ENCODE measurements around the gene MYEOV. TPM values are rescaled to one million over a fixed set of nuclear protein-coding genes. Genes with fewer than 3 reads are reported as not detected.

Gene MYEOV
- total RNA-seq = 0.87 TPM in 1 of 3 replicates, not detected in the others
- long read RNA-seq = 0 reads

- no peak within 1 kb of the TSS for H3K4me3 Mint-ChIP-seq (ENCODE audit: unreplicated experiment)
- H3K27ac Mint-ChIP-seq (ENCODE audit: unreplicated experiment) = no peak within 1 kb of the TSS
- no peaks in the 10 kb centered on the region for H3K36me3 Mint-ChIP-seq (ENCODE audit: low read depth)
- no peak for TF ChIP-seq CTCF (IDR thresholded peaks at IDR 0.05)
- peak; percentile 42 for DNase-seq (ENCODE audit: low spot score)
- peaks cover 31% of the 10 kb centered on the region for H3K4me1 Mint-ChIP-seq (ENCODE audit: low read depth)
- peaks cover 2% of the 10 kb centered on the region for H3K9me3 Mint-ChIP-seq (ENCODE audit: low read depth)
- H3K27me3 Mint-ChIP-seq (ENCODE audit: low read depth) = no peaks in the 10 kb centered on the region
Measured at GRCh38 chr11:69293819-69294505, at the start of gene MYEOV. Gene MYEOV, plus strand, starts transcription at chr11:69294155. Its CDS starts 1,200 bp downstream, at chr11:69295355.

GRCh38 chr11:69244266-69244665 lies 49.7 kb upstream of the MYEOV start:
- TF ChIP-seq CTCF (IDR thresholded peaks at IDR 0.05) = no peak
- Mint-ChIP-seq H3K36me3 (ENCODE audit: low read depth) (peaks cover 2% of the 10 kb centered on the region), H3K27ac (ENCODE audit: unreplicated experiment) (no peak overlapping the region), H3K9me3 (ENCODE audit: low read depth) (no peaks in the 10 kb centered on the region), H3K4me1 (ENCODE audit: low read depth) (peaks cover under 1% of the 10 kb centered on the region), H3K4me3 (ENCODE audit: unreplicated experiment) (no peak overlapping the region), H3K27me3 (ENCODE audit: low read depth) (peaks cover 20% of the 10 kb centered on the region)
- DNase-seq (ENCODE audit: low spot score) = no peak

- Mint-ChIP-seq H3K4me1 (ENCODE audit: low read depth) (peaks cover 7% of the 10 kb centered on the region), H3K36me3 (ENCODE audit: low read depth) (peaks cover 2% of the 10 kb centered on the region), H3K27ac (ENCODE audit: unreplicated experiment) (no peak overlapping the region), H3K4me3 (ENCODE audit: unreplicated experiment) (no peak overlapping the region), H3K27me3 (ENCODE audit: low read depth) (peaks cover 24% of the 10 kb centered on the region), H3K9me3 (ENCODE audit: low read depth) (no peaks in the 10 kb centered on the region)
- DNase-seq (ENCODE audit: low spot score) = no peak
- TF ChIP-seq CTCF (IDR thresholded peaks at IDR 0.05) = no peak
Measured at GRCh38 chr11:69245041-69245440, 48.9 kb upstream of the MYEOV start.

GRCh38 chr11:69245491-69246345 lies 48.2 kb upstream of the MYEOV start:
- no peak for TF ChIP-seq CTCF (IDR thresholded peaks at IDR 0.05)
- Mint-ChIP-seq H3K4me3 (ENCODE audit: unreplicated experiment) (no peak overlapping the region), H3K27ac (ENCODE audit: unreplicated experiment) (no peak overlapping the region), H3K27me3 (ENCODE audit: low read depth) (peaks cover 24% of the 10 kb centered on the region), H3K4me1 (ENCODE audit: low read depth) (peaks cover 7% of the 10 kb centered on the region), H3K36me3 (ENCODE audit: low read depth) (peaks cover 2% of the 10 kb centered on the region), H3K9me3 (ENCODE audit: low read depth) (no peaks in the 10 kb centered on the region)
- no peak for DNase-seq (ENCODE audit: low spot score)
